ENCODE data around the gene SERPING1.

DNA sequence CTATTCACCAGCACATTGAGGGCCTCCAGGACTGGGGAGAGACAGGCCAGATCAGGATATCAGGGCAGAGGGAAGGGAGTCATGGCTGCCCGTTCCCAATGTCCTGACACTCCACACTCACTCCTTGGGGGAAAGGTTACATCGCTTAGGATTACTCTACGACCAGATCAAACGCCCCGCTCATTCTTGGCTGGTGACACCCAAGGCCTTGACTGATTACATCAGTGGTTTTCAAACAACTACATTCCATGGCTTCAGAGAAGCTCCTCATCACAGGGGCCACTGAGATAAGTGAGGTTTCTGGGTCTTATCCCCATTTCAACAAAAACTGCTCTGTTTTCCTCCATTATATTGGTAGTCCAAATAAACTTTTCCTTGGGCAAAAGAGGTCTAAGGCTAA, 45.0 kb upstream of the SERPING1 start:
- TF ChIP-seq POLR2AphosphoS5 (IDR thresholded peaks at IDR 0.05; ENCODE audit: insufficient read depth, low read depth, low read length) (no peak), POLR2A (IDR thresholded peaks at IDR 0.05; ENCODE audit: low read depth, low read length) (no peak), CTCF (IDR thresholded peaks at IDR 0.05; ENCODE audit: extremely low read depth in 1 of 2, insufficient read depth in 1 of 2, low read depth in 1 of 2, low read length in 2 of 2) (no peak), MAX (IDR thresholded peaks at IDR 0.05; ENCODE audit: insufficient read depth, insufficient read length) (no peak)

Measured in endothelial cell of umbilical vein (primary cell).